ENCODE data around the gene MAN2A2. TPM values are rescaled to one million over a fixed set of nuclear protein-coding genes. Genes with fewer than 3 reads are reported as not detected.

Gene MAN2A2
- total and polyA plus RNA-seq, 2 donors (not counting 1 experiment from before 2014, with no cell fraction given): 11.3 to 36.0 TPM

GRCh38 chr15:90968434-90968833, 65.3 kb downstream of the MAN2A2 start:
- TF ChIP-seq EZH2 (IDR thresholded peaks at IDR 0.05; ENCODE audit: low read length, missing control alignments): no peak
- TF ChIP-seq CTCF (conservative IDR thresholded peaks at IDR 0.05 in 1 of 2, IDR thresholded peaks at IDR 0.05 in 1 of 2; ENCODE audit: low read depth in 1 of 2, low read length in 2 of 2): no peak
- H3K36me3 ChIP-seq (ENCODE audit: control insufficient read depth, insufficient read depth, low read length): peaks cover 16% of the 10 kb centered on the region
- H2AFZ ChIP-seq (ENCODE audit: low read length): no peak overlapping the region
- DNase-seq (ENCODE audit: low read depth in 2 of 2): no peak
- no peaks in the 10 kb centered on the region for H4K20me1 ChIP-seq (ENCODE audit: control insufficient read depth, extremely low read depth, insufficient read depth, low read length)
- no peaks in the 10 kb centered on the region for H3K79me2 ChIP-seq (ENCODE audit: control insufficient read depth, insufficient read depth, low read length)
- no peak overlapping the region for H3K27ac ChIP-seq (ENCODE audit: insufficient read depth, low read length)
- no peak overlapping the region for H3K4me3 ChIP-seq (replicated peaks in 1 of 4; ENCODE audit: control extremely low read depth in 1 of 4, insufficient read depth in 1 of 4, low read depth in 3 of 4, low read length in 4 of 4)
- no peaks in the 10 kb centered on the region for H3K4me1 ChIP-seq (ENCODE audit: control insufficient read depth, extremely low read depth, insufficient read depth, low read length)
- no peaks in the 10 kb centered on the region for H3K27me3 ChIP-seq (ENCODE audit: control insufficient read depth, insufficient read depth, low read length)
- H3K9me3 ChIP-seq (ENCODE audit: control insufficient read depth, insufficient read depth, low read depth, low read length): no peaks in the 10 kb centered on the region
- no peak overlapping the region for H3K4me2 ChIP-seq (ENCODE audit: extremely low read depth, insufficient read depth, low read length)
- H3K9ac ChIP-seq (ENCODE audit: insufficient read depth, low read length): no peak overlapping the region

GRCh38 chr15:90970274-90970673, 67.2 kb downstream of the MAN2A2 start:
- no peak for DNase-seq (ENCODE audit: low read depth in 2 of 2)
- Histone ChIP-seq H3K36me3 (ENCODE audit: control insufficient read depth, insufficient read depth, low read length) (peaks cover 22% of the 10 kb centered on the region), H3K79me2 (ENCODE audit: control insufficient read depth, insufficient read depth, low read length) (no peaks in the 10 kb centered on the region), H3K4me3 (replicated peaks in 1 of 4; ENCODE audit: control extremely low read depth in 1 of 4, insufficient read depth in 1 of 4, low read depth in 3 of 4, low read length in 4 of 4) (no peak overlapping the region), H3K27me3 (ENCODE audit: control insufficient read depth, insufficient read depth, low read length) (no peaks in the 10 kb centered on the region), H3K9ac (ENCODE audit: insufficient read depth, low read length) (no peak overlapping the region), H2AFZ (ENCODE audit: low read length) (no peak overlapping the region), H3K4me2 (ENCODE audit: extremely low read depth, insufficient read depth, low read length) (no peak overlapping the region), H4K20me1 (ENCODE audit: control insufficient read depth, extremely low read depth, insufficient read depth, low read length) (no peaks in the 10 kb centered on the region), H3K27ac (ENCODE audit: insufficient read depth, low read length) (no peak overlapping the region), H3K4me1 (ENCODE audit: control insufficient read depth, extremely low read depth, insufficient read depth, low read length) (no peaks in the 10 kb centered on the region), H3K9me3 (ENCODE audit: control insufficient read depth, insufficient read depth, low read depth, low read length) (no peaks in the 10 kb centered on the region)
- no peak for TF ChIP-seq CTCF (conservative IDR thresholded peaks at IDR 0.05 in 1 of 2, IDR thresholded peaks at IDR 0.05 in 1 of 2; ENCODE audit: low read depth in 1 of 2, low read length in 2 of 2)
- no peak for TF ChIP-seq EZH2 (IDR thresholded peaks at IDR 0.05; ENCODE audit: low read length, missing control alignments)

GRCh38 chr15:90972133-90972532, 69.0 kb downstream of the MAN2A2 start:
- H3K4me3 ChIP-seq (replicated peaks in 1 of 4; ENCODE audit: control extremely low read depth in 1 of 4, insufficient read depth in 1 of 4, low read depth in 3 of 4, low read length in 4 of 4): no peak overlapping the region
- no peak overlapping the region for H2AFZ ChIP-seq (ENCODE audit: low read length)
- no peaks in the 10 kb centered on the region for H3K79me2 ChIP-seq (ENCODE audit: control insufficient read depth, insufficient read depth, low read length)
- H3K9ac ChIP-seq (ENCODE audit: insufficient read depth, low read length): no peak overlapping the region
- H4K20me1 ChIP-seq (ENCODE audit: control insufficient read depth, extremely low read depth, insufficient read depth, low read length): no peaks in the 10 kb centered on the region
- peaks cover 17% of the 10 kb centered on the region for H3K36me3 ChIP-seq (ENCODE audit: control insufficient read depth, insufficient read depth, low read length)
- no peak overlapping the region for H3K4me2 ChIP-seq (ENCODE audit: extremely low read depth, insufficient read depth, low read length)
- no peaks in the 10 kb centered on the region for H3K27me3 ChIP-seq (ENCODE audit: control insufficient read depth, insufficient read depth, low read length)
- TF ChIP-seq EZH2 (IDR thresholded peaks at IDR 0.05; ENCODE audit: low read length, missing control alignments) (no peak), CTCF (conservative IDR thresholded peaks at IDR 0.05 in 1 of 2, IDR thresholded peaks at IDR 0.05 in 1 of 2; ENCODE audit: low read depth in 1 of 2, low read length in 2 of 2) (no peak)
- no peak for DNase-seq (ENCODE audit: low read depth in 2 of 2)
- no peak overlapping the region for H3K27ac ChIP-seq (ENCODE audit: insufficient read depth, low read length)
- no peaks in the 10 kb centered on the region for H3K9me3 ChIP-seq (ENCODE audit: control insufficient read depth, insufficient read depth, low read depth, low read length)
- no peaks in the 10 kb centered on the region for H3K4me1 ChIP-seq (ENCODE audit: control insufficient read depth, extremely low read depth, insufficient read depth, low read length)

Other genes starting within 250 kb of the MAN2A2 start
- gene BLM, start 186.0 kb upstream of the MAN2A2 start, total RNA-seq: 0.26 and 1.5 TPM in 2 replicates
- 1.7 and 3.7 TPM in 2 replicates for gene BLM, start 186.0 kb upstream of the MAN2A2 start, polyA plus RNA-seq
- gene FURIN, start 34.7 kb upstream of the MAN2A2 start, total RNA-seq: 19.5 and 27.9 TPM in 2 replicates
- 19.4 and 20.4 TPM in 2 replicates for gene FURIN, start 34.7 kb upstream of the MAN2A2 start, polyA plus RNA-seq
- gene FES, start 18.8 kb upstream of the MAN2A2 start, total RNA-seq: 23.4 and 31.2 TPM in 2 replicates
- gene FES, start 18.8 kb upstream of the MAN2A2 start, polyA plus RNA-seq: 5.5 and 7.0 TPM in 2 replicates
- 13.4 and 16.3 TPM in 2 replicates for gene HDDC3, start 29.2 kb downstream of the MAN2A2 start, total RNA-seq
- 10.2 and 15.5 TPM in 2 replicates for gene HDDC3, start 29.2 kb downstream of the MAN2A2 start, polyA plus RNA-seq
- gene UNC45A, start 32.0 kb downstream of the MAN2A2 start, total RNA-seq: 88.6 and 104 TPM in 2 replicates
- 41.7 and 52.5 TPM in 2 replicates for gene UNC45A, start 32.0 kb downstream of the MAN2A2 start, polyA plus RNA-seq
- gene RCCD1, start 51.6 kb downstream of the MAN2A2 start, total RNA-seq: 11.0 and 14.2 TPM in 2 replicates
- gene RCCD1, start 51.6 kb downstream of the MAN2A2 start, polyA plus RNA-seq: 5.9 and 8.3 TPM in 2 replicates
- gene PRC1, start 91.2 kb downstream of the MAN2A2 start, total RNA-seq: 9.2 and 57.8 TPM in 2 replicates
- 60.5 and 239 TPM in 2 replicates for gene PRC1, start 91.2 kb downstream of the MAN2A2 start, polyA plus RNA-seq
- gene VPS33B, start 119.3 kb downstream of the MAN2A2 start, total RNA-seq: 9.0 and 11.2 TPM in 2 replicates
- gene VPS33B, start 119.3 kb downstream of the MAN2A2 start, polyA plus RNA-seq: 11.1 and 11.2 TPM in 2 replicates
- gene SV2B, start 197.0 kb downstream of the MAN2A2 start, total RNA-seq: under 0.01 and 0.26 TPM in 2 replicates
- not detected in 2 replicates for gene SV2B, start 197.0 kb downstream of the MAN2A2 start, polyA plus RNA-seq